ENCODE measurements around the gene ZNF526. TPM values are rescaled to one million over a fixed set of nuclear protein-coding genes. Genes with fewer than 3 reads are reported as not detected.

The ZNF526 gene
- total and polyA plus RNA-seq, 12 donors: 2.0 to 12.5 (median 6.2) TPM

DNA sequence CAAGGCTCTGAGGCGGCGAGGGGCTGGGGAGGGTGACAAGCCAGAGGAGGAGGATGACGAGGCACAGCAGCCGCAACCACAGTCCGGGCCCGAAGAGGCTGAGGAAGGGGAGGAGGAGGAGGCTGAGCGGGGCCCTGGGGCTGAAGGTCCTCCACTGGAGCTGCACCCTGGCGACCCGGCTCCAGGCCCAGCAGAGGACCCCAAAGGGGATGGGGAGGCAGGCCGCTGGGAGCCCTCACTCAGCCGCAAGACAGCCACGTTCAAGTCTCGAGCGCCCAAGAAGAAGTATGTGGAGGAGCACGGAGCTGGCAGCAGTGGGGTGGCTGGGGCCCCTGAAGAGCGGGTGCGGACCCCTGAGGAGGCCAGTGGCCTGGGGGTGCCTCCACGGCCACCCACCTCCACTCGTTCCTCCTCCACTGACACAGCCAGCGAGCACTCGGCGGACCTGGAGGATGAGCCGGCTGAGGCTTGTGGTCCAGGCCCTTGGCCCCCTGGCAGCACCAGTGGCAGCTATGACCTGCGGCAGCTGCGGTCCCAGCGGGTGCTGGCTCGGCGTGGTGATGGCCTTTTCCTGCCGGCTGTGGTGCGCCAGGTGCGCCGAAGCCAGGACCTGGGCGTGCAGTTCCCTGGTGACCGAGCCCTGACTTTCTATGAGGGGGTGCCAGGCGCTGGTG, 51.9 kb downstream of the ZNF526 start:
- peak in 3 of 7 donors; percentile 9 to 32 (median 28) for DNase-seq
- Histone ChIP-seq H3K27ac (peak overlapping the region in 2 of 5 donors; percentile 93 to 96), H3K9me3 (replicated peaks in 1 of 3) (no peaks in the 10 kb centered on the region), H3K36me3 (replicated peaks in 1 of 2) (peaks cover 0 to 39% of the 10 kb centered on the region in 2 donors), H3K4me1 (replicated peaks in 1 of 2) (peaks cover 24 to 40% of the 10 kb centered on the region in 2 donors), H3K27me3 (no peaks in the 10 kb centered on the region), H3K4me3 (no peak overlapping the region)
- TF ChIP-seq POLR2A (IDR thresholded peaks at IDR 0.05): no peak
- TF ChIP-seq, protein P1, sequence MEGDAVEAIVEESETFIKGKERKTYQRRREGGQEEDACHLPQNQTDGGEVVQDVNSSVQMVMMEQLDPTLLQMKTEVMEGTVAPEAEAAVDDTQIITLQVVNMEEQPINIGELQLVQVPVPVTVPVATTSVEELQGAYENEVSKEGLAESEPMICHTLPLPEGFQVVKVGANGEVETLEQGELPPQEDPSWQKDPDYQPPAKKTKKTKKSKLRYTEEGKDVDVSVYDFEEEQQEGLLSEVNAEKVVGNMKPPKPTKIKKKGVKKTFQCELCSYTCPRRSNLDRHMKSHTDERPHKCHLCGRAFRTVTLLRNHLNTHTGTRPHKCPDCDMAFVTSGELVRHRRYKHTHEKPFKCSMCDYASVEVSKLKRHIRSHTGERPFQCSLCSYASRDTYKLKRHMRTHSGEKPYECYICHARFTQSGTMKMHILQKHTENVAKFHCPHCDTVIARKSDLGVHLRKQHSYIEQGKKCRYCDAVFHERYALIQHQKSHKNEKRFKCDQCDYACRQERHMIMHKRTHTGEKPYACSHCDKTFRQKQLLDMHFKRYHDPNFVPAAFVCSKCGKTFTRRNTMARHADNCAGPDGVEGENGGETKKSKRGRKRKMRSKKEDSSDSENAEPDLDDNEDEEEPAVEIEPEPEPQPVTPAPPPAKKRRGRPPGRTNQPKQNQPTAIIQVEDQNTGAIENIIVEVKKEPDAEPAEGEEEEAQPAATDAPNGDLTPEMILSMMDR (IDR thresholded peaks at IDR 0.05): no peak
- intact Hi-C loops (cut with DNase I): no loop called here
- WGBS, 4 donors: 89 to 91% (median 89%) methylated on average over 26 to 35 of the region's 35 CpGs

DNA sequence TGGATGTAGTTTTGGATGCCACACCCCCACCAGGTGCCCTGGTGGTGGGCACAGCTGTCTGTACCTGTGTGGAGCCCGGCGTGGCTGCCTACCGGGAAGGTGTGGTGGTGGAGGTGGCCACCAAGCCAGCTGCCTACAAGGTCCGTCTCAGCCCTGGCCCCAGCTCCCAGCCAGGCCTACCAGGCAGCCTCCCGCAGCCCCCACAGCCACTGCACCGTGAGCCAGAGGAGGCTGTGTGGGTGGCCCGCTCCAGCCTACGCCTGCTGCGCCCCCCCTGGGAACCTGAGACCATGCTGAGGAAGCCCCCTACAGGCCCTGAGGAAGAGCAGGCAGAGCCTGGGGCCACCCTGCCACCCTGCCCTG, 52.4 kb downstream of the ZNF526 start:
- H3K27ac ChIP-seq: no peak overlapping the region
- H3K27me3 ChIP-seq: no peaks in the 10 kb centered on the region
- peaks cover 0 to 39% of the 10 kb centered on the region in 2 donors for H3K36me3 ChIP-seq (replicated peaks in 1 of 2)
- WGBS, 4 donors: 83 to 94% methylated on average over 9 of the region's 9 CpGs; no CpG with 5 or more reads in 2 of the 4 donors
- intact Hi-C loops (cut with DNase I): no loop called here
- H3K4me1 ChIP-seq (replicated peaks in 1 of 2): peaks cover 26 to 42% of the 10 kb centered on the region in 2 donors
- H3K4me3 ChIP-seq: no peak overlapping the region
- TF ChIP-seq, protein P1 (IDR thresholded peaks at IDR 0.05): no peak
- no peak for TF ChIP-seq POLR2A (IDR thresholded peaks at IDR 0.05)
- no peaks in the 10 kb centered on the region for H3K9me3 ChIP-seq (replicated peaks in 1 of 3)
- DNase-seq: peak in 2 of 7 donors; percentile 20 to 32

DNA sequence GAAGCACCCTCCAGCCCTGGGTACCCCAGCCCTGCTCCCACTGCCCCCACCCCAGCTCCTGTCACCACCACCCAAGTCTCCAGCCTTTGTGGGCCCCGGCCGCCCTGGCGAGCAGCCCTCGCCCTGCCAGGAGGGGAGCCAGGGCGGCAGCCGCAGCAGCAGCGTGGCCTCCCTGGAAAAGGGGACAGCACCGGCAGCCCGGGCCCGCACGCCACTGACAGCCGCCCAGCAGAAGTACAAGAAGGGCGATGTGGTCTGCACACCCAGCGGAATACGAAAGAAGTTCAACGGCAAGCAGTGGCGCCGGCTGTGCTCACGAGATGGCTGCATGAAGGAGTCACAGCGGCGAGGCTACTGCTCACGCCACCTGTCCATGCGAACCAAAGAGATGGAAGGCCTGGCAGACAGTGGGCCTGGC, 52.9 kb downstream of the ZNF526 start:
- H3K27me3 ChIP-seq: no peaks in the 10 kb centered on the region
- H3K36me3 ChIP-seq (replicated peaks in 1 of 2): peaks cover 0 to 39% of the 10 kb centered on the region in 2 donors
- H3K9me3 ChIP-seq (replicated peaks in 1 of 3): no peaks in the 10 kb centered on the region
- 95 to 97% (median 96%) methylated on average over 12 to 23 of the region's 23 CpGs for WGBS, 4 donors
- TF ChIP-seq, protein P1 (IDR thresholded peaks at IDR 0.05): no peak
- intact Hi-C loops (cut with DNase I): no loop called here
- peaks cover 26 to 43% of the 10 kb centered on the region in 2 donors for H3K4me1 ChIP-seq (replicated peaks in 1 of 2)
- DNase-seq: no peak
- H3K27ac ChIP-seq: no peak overlapping the region
- no peak overlapping the region for H3K4me3 ChIP-seq

DNA sequence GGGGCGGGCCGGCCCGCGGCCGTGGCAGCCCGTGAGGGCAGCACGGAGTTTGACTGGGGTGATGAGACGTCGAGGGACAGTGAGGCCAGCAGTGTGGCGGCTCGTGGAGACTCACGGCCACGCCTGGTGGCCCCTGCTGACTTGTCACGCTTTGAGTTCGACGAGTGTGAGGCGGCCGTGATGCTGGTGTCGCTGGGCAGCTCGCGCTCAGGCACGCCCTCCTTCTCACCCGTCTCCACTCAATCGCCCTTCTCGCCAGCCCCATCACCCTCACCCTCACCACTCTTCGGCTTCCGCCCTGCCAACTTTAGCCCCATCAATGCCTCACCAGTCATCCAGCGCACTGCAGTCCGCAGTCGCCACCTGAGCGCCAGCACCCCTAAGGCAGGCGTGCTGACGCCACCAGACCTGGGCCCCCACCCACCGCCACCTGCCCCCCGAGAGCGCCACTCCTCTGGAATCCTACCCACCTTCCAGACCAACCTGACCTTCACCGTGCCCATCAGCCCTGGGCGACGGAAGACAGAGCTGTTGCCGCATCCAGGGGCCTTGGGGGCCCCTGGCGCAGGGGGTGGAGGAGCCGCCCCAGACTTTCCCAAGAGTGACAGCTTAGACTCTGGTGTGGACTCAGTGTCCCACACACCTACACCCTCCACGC, 53.4 kb downstream of the ZNF526 start:
- H3K27me3 ChIP-seq: no peaks in the 10 kb centered on the region
- no peak overlapping the region for H3K4me3 ChIP-seq
- H3K27ac ChIP-seq: no peak overlapping the region
- TF ChIP-seq, protein P1 (IDR thresholded peaks at IDR 0.05): no peak
- TF ChIP-seq POLR2A (IDR thresholded peaks at IDR 0.05): no peak
- intact Hi-C loops (cut with DNase I): no loop called here
- WGBS, 4 donors: 90 to 95% (median 92%) methylated on average over 37 to 43 of the region's 43 CpGs
- peak in 2 of 7 donors; percentile 15 to 23 for DNase-seq
- peaks cover 31 to 48% of the 10 kb centered on the region in 2 donors for H3K4me1 ChIP-seq (replicated peaks in 1 of 2)
- H3K9me3 ChIP-seq (replicated peaks in 1 of 3): no peaks in the 10 kb centered on the region
- peaks cover 0 to 39% of the 10 kb centered on the region in 2 donors for H3K36me3 ChIP-seq (replicated peaks in 1 of 2)

Measured in adrenal gland (tissue), 12 donors.